AG09319 (cell line): ENCODE data around the gene C12orf42.

Experiments used
- DNase-seq: peaks from one replicate; pipeline ENCODE4 v3.0.0-alpha.2; 2010; ENCODE audit warnings: low read depth; ENCODE audit errors: extremely low read depth
- CTCF ChIP-seq: IDR thresholded peaks from 2 replicates; pipeline ENCODE4 v1.5.1; 2011; ENCODE audit warnings: low read depth, mild to moderate bottlenecking, inconsistent platforms, low read length, moderate library complexity

The C12orf42 gene

GRCh38 chr12:103303484-103303883 is 192.3 kb downstream of the C12orf42 start:
- DNase-seq, result no peak
- no peak for TF ChIP-seq CTCF

- no peak for TF ChIP-seq CTCF
- no peak for DNase-seq
Measured at GRCh38 chr12:103301642-103302591, 193.9 kb downstream of the C12orf42 start.

- DNase-seq, result no peak
Measured at GRCh38 chr12:103288016-103288415, 207.8 kb downstream of the C12orf42 start.

GRCh38 chr12:103282124-103282523 is 213.6 kb downstream of the C12orf42 start:
- DNase-seq, result no peak
- TF ChIP-seq CTCF, result no peak

More at GRCh38 chr12:103288016-103288415, 207.8 kb downstream of the C12orf42 start:
- TF ChIP-seq CTCF, result no peak

GRCh38 chr12:103279444-103279843 is 216.3 kb downstream of the C12orf42 start:
- no peak for TF ChIP-seq CTCF
- no peak for DNase-seq

- no peak for DNase-seq
- TF ChIP-seq CTCF, result no peak
Measured at GRCh38 chr12:103278329-103278728, 217.4 kb downstream of the C12orf42 start.

GRCh38 chr12:103273645-103274044 is 222.1 kb downstream of the C12orf42 start:
- TF ChIP-seq CTCF, result no peak
- DNase-seq, result no peak
